Nephron (organoid): ENCODE measurements around the gene ABCF1.

Experiments used
- H3K27ac Mint-ChIP-seq, 3 experiments: 2 replicates each; pipeline ENCODE4 v1.8.0; 2020; ENCODE audit warnings: mixed read lengths in 3 of 3, mild to moderate bottlenecking in 2 of 3, moderate library complexity in 1 of 3
- H3K27me3 Mint-ChIP-seq: 2 replicates; pipeline ENCODE4 v1.8.0; 2021; ENCODE audit warnings: low read depth, mild to moderate bottlenecking, moderate library complexity, mixed read lengths
- H3K36me3 Mint-ChIP-seq: 2 replicates; pipeline ENCODE4 v1.8.0; 2020; ENCODE audit warnings: low read depth, mixed read lengths
- H3K4me1 Mint-ChIP-seq: 2 replicates; pipeline ENCODE4 v1.8.0; 2020; ENCODE audit warnings: mixed read lengths
- H3K4me3 Mint-ChIP-seq, 3 experiments: 2 replicates each; pipeline ENCODE4 v1.8.0; 2020; ENCODE audit warnings: mild to moderate bottlenecking in 3 of 3, mixed read lengths in 3 of 3, moderate library complexity in 2 of 3
- H3K9me3 Mint-ChIP-seq: 2 replicates; pipeline ENCODE4 v1.8.0; 2020; ENCODE audit warnings: mixed read lengths
- CTCF ChIP-seq, 3 experiments: fragments of 200-600 bp; sonication (generic); IDR thresholded peaks; one replicate each; pipeline ENCODE4 v1.5.0; 2021; ENCODE audit warnings: antibody characterized with exemption in 3 of 3; ENCODE audit not compliant: unreplicated experiment in 3 of 3

The ABCF1 gene

GRCh38 chr6:30617565-30618269, 46.5 kb downstream of the ABCF1 start, which contains the start of gene MRPS18B:
TSS of gene MRPS18B (plus strand) at chr6:30617840. CDS start at chr6:30617866, 26 bp downstream.
- Mint-ChIP-seq H3K27me3 (peaks cover 5% of the 10 kb centered on the region), H3K4me3 (peak within 1 kb of the TSS; percentile 96 to 99 (median 97)), H3K4me1 (peaks cover 24% of the 10 kb centered on the region), H3K27ac (peak within 1 kb of the TSS; percentile 100), H3K36me3 (peaks cover 44% of the 10 kb centered on the region), H3K9me3 (peaks cover 3% of the 10 kb centered on the region)
- no peak for TF ChIP-seq CTCF (IDR thresholded peaks at IDR 0.05; ENCODE audit: unreplicated experiment in 3 of 3)

DNA sequence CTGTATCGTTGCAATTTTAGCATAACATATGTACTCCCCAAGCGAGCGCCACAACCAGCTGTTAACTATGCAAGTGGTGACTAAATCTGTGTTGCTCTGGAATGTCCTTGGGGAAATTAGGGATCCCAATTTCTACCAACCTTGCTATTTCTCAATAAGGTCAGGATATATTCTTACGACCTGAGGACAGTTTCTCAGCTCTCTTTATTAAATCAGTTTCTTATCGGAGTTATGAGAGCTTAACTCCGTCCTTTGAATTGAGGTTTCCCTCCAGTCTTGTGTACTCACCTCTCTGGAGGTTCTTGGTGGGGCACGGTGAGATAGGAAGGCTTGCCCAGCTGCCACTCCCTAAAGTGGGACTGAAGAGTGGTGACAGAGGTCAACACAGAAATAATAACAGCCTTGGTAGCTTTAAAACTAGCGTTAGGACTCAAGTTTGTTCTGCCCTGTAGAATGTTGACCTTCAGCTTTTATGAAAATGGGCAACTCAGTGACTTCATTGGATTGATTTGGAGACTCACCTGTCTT, 47.1 kb downstream of the ABCF1 start:
- no peak for TF ChIP-seq CTCF (IDR thresholded peaks at IDR 0.05; ENCODE audit: unreplicated experiment in 3 of 3)
- Mint-ChIP-seq H3K27me3 (peaks cover 5% of the 10 kb centered on the region), H3K36me3 (peaks cover 45% of the 10 kb centered on the region), H3K27ac (peak overlapping the region; percentile 100), H3K9me3 (peaks cover 3% of the 10 kb centered on the region), H3K4me1 (peaks cover 18% of the 10 kb centered on the region), H3K4me3 (peak overlapping the region; percentile 96 to 99 (median 97))

DNA sequence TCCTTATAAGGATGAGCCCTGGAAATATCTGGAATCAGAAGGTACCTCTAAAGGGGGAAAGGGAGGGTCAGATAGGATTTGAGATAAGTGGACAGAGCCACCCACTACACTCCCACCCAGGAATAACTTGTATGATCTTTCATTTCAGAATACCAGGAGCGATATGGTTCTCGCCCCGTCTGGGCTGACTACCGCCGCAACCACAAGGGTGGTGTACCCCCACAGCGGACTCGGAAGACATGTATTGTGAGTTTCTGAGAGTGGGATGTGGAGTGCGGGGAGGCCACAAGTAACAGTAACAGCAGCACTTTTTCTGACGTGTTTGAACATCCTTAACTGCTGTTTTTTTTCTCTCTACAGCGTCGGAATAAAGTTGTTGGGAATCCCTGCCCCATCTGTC, 48.3 kb downstream of the ABCF1 start:
- H3K27me3 Mint-ChIP-seq: peaks cover 5% of the 10 kb centered on the region
- peak overlapping the region in 1 of 3 experiments; percentile 36 for H3K27ac Mint-ChIP-seq
- H3K9me3 Mint-ChIP-seq: peaks cover 3% of the 10 kb centered on the region
- peaks cover 42% of the 10 kb centered on the region for H3K36me3 Mint-ChIP-seq
- H3K4me3 Mint-ChIP-seq: peak overlapping the region; percentile 96 to 99 (median 97)
- TF ChIP-seq CTCF (IDR thresholded peaks at IDR 0.05; ENCODE audit: unreplicated experiment in 3 of 3): no peak
- H3K4me1 Mint-ChIP-seq: peaks cover 8% of the 10 kb centered on the region

DNA sequence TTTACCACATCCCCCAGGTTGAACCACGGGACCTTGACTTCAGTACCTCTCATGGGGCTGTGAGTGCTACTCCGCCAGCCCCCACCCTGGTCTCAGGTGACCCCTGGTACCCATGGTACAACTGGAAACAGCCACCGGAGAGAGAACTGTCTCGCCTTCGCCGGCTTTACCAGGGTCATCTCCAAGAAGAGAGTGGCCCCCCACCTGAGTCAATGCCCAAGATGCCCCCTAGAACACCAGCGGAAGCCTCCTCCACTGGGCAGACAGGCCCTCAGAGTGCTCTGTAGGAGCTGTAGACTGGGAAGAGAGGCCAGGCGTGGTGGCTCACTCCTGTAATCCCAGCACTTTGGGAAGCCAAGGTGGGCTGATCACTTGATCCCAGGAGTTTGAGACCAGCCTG, 54.3 kb downstream of the ABCF1 start:
- TF ChIP-seq CTCF (IDR thresholded peaks at IDR 0.05; ENCODE audit: unreplicated experiment in 3 of 3): no peak
- Mint-ChIP-seq H3K36me3 (peaks cover 49% of the 10 kb centered on the region), H3K27me3 (no peaks in the 10 kb centered on the region), H3K27ac (peak overlapping the region in 2 of 3 experiments; percentile 18 to 87), H3K4me1 (peaks cover 20% of the 10 kb centered on the region), H3K4me3 (peak overlapping the region; percentile 88 to 92 (median 91)), H3K9me3 (no peaks in the 10 kb centered on the region)

DNA sequence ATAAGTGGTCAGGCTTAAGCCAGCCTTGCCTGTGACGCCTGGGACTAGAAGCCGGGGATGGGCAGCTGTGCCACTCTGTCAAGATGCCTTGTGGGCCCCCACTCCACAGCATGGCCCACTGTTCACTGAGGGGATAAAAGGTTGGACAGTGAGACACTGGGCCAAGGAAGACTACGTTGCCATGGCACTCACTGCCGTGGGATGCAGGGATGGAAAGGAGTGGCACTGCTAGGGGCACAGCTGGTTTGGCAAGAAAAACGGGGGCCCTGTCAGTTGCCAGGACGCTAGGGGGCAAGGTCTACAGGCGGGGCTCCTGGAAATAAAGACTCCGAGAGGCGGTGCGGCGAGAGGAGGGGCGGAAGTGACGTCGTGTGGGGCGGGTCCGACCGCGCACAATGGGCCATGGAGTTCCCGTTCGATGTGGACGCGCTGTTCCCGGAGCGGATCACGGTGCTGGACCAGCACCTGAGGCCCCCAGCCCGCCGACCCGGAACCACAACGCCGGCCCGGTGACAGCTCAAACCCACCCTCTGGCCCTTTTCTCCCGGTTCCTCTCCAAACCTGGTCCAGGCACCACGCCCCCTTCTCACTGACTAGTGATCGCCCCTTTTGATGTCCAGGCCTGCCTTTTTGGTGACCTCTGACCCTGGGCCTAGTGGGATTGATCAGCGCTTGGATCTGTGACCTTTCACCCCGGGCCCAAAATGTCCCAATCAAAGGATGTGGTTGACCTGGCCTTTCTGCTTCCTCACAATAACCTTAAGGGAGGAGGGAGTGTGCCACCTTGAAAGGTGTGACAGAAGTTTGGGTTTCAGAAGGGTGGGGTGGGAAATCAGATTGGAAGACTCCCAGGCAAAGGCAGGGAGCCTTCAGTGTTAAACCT, 55.5 kb downstream of the ABCF1 start, which contains the start of gene ATAT1:
TSS of gene ATAT1 (plus strand) at position 391 of the 883 bp plus-strand sequence.
- Mint-ChIP-seq H3K27me3 (no peaks in the 10 kb centered on the region), H3K4me1 (peaks cover 20% of the 10 kb centered on the region), H3K4me3 (peak within 1 kb of the TSS; percentile 88 to 92 (median 91)), H3K36me3 (peaks cover 59% of the 10 kb centered on the region), H3K9me3 (no peaks in the 10 kb centered on the region), H3K27ac (peak within 1 kb of the TSS; percentile 87 to 97 (median 94))
- TF ChIP-seq CTCF (IDR thresholded peaks at IDR 0.05; ENCODE audit: unreplicated experiment in 3 of 3): peak; percentile 27 to 34 (median 32)
